Measurements from ENCODE around the gene SVIL.

DNA sequence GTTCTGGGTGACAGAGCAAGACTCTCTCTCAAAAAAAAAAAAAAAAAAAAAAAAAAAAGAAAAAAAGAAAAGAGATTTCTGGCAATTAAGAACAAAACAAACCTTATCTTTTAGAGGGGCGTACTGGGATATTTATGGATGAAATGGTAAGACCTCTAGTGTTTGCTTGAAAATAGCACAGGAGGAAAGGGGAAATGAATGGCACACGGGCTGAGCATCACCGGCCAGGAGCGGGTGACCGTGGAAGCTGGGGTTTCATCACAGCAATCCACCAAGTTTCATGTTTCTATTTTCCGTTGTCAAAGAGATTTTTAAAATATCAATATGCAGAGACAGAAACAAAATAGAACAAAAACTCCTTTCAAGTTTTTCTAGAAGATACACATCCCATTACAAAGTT is 105.6 kb downstream of the SVIL start:
- TF ChIP-seq, protein P1, sequence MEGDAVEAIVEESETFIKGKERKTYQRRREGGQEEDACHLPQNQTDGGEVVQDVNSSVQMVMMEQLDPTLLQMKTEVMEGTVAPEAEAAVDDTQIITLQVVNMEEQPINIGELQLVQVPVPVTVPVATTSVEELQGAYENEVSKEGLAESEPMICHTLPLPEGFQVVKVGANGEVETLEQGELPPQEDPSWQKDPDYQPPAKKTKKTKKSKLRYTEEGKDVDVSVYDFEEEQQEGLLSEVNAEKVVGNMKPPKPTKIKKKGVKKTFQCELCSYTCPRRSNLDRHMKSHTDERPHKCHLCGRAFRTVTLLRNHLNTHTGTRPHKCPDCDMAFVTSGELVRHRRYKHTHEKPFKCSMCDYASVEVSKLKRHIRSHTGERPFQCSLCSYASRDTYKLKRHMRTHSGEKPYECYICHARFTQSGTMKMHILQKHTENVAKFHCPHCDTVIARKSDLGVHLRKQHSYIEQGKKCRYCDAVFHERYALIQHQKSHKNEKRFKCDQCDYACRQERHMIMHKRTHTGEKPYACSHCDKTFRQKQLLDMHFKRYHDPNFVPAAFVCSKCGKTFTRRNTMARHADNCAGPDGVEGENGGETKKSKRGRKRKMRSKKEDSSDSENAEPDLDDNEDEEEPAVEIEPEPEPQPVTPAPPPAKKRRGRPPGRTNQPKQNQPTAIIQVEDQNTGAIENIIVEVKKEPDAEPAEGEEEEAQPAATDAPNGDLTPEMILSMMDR (conservative IDR thresholded peaks at IDR 0.05; ENCODE audit: low read length): no peak
- no peak for TF ChIP-seq EZH2phosphoT487 (IDR thresholded peaks at IDR 0.05; ENCODE audit: borderline replicate concordance)
